ENCODE data around the gene ABCB6. TPM values are rescaled to one million over a fixed set of nuclear protein-coding genes. Genes with fewer than 3 reads are reported as not detected.

Gene ABCB6
- total and polyA plus RNA-seq, 7 donors, result 24.4 to 64.9 (median 42.2) TPM

DNA sequence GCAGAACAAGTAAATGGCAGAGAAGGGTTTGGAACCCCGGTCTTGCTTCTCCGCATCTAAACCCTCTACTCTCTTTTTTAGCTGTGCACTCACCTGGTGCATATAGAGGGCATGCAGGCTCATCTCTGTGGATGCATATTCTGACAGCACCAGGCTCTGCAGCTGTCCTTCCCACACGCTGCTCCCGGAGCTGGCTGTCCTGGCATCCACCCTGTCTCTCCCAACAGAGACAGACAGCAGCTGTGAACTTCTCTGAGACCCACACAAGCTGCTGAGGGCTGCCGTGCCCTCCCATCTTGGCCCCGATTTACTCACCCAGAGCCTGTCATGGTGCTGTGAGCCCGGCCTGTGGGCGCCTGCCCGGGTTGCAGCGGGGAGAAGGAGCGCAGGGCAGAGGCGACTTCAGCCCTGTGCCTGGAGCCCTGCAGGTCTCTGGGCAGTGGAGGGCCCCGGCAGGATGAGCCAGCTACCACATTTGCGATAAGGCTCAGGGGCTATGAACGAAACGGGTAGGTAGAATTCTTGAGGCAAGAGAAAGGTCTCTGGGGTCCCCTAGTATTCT is 3.3 kb upstream of the ABCB6 start:
- Histone ChIP-seq H3K27me3 (ENCODE audit: insufficient read depth in 3 of 3, low read length in 2 of 3) (no peaks in the 10 kb centered on the region), H3K36me3 (ENCODE audit: insufficient read depth in 1 of 2, low read depth in 1 of 2) (peaks cover 8 to 77% of the 10 kb centered on the region in 2 donors), H3K4me1 (peaks cover 15% of the 10 kb centered on the region), H3K9me3 (no peaks in the 10 kb centered on the region), H3K27ac (peak overlapping the region; percentile 23), H3K4me3 (no peak overlapping the region)
- no peak for DNase-seq
- TF ChIP-seq, protein P1, sequence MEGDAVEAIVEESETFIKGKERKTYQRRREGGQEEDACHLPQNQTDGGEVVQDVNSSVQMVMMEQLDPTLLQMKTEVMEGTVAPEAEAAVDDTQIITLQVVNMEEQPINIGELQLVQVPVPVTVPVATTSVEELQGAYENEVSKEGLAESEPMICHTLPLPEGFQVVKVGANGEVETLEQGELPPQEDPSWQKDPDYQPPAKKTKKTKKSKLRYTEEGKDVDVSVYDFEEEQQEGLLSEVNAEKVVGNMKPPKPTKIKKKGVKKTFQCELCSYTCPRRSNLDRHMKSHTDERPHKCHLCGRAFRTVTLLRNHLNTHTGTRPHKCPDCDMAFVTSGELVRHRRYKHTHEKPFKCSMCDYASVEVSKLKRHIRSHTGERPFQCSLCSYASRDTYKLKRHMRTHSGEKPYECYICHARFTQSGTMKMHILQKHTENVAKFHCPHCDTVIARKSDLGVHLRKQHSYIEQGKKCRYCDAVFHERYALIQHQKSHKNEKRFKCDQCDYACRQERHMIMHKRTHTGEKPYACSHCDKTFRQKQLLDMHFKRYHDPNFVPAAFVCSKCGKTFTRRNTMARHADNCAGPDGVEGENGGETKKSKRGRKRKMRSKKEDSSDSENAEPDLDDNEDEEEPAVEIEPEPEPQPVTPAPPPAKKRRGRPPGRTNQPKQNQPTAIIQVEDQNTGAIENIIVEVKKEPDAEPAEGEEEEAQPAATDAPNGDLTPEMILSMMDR (IDR thresholded peaks at IDR 0.05), result no peak
- intact Hi-C loops (cut with DNase I), result no loop called here
- ATAC-seq, result no peak
- 63 to 72% (median 71%) methylated on average over 16 of the region's 16 CpGs for WGBS, 3 donors

DNA sequence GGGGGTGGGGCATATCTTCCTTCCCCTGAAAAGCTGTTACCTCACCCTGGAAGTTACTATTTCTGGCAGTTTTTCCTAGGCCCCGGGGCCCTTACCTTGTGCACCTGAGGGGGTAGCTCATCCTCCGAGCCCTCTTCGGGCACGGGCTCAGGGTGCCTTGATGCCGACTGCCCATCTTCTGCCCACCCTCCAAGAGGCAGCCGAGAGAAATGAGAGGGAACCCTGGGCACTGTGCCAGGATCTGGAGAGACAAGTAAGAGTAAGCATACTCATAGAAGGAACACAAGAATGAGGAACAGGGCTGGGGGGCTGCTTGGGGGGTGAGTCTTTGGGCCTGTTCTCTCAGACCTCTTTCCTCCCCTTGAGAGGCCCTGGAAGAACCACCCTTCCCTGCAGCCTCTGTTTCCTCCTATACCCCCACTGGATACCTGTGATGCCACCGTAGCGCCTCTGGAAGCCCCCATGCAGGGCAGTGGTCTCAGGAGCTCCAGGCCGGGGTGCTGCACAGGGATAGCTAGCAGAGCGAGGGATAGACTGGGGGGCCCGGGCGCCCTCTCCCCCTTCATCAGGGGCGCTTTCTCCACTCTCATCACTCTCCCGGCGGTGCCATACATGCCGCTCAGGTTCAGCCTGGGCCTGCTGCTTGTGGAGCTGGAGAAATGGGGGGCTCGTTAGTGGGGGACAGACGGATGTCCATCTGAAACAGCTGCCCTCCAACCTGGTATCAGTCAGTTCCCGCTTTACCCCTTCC is 2.1 kb upstream of the ABCB6 start:
- Histone ChIP-seq H3K4me1 (peaks cover 23% of the 10 kb centered on the region), H3K4me3 (no peak overlapping the region)
- WGBS, 3 donors, result 87 to 89% (median 89%) methylated on average over 16 to 19 of the region's 19 CpGs

DNA sequence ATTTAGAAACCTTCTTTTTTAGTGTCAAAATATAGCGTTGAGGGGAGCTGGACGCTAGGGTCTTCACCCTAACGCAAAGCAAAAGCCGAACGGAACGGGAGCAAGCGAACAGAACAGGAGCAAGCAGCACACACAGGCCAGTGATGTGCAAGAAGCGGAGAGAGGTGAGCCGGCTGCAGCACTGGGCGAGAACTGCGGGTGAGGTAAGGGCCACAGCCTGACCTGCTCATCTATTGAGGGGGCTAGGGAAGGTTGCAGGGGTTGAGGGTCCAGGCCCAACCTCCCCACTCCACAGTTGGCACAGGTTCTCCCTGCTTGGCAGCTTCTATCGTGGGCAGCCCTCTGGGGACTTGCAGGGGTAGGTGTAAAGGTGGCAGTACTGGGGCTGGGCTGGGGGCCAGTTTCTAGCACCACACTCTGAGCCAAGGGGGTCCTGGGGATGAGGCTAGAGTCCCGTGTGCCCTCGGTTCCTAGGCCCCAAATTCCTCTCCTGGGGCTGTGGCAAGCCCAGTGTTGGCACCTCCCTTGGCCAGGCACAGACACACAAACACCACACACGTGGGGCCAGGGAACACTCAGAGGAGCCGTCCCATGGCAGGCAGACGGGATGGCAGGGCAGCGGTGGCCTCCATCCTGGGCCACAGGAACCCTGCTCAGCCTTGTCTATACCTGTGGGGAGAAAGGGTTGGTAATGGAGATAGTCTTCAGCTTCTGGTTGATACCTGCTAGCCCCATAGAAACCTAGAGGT is 1.2 kb upstream of the ABCB6 start:
- TF ChIP-seq, protein P1 (IDR thresholded peaks at IDR 0.05), result no peak
- ATAC-seq (no peak), DNase-seq (no peak)
- H3K27me3 ChIP-seq (ENCODE audit: insufficient read depth in 3 of 3, low read length in 2 of 3), result no peaks in the 10 kb centered on the region
- H3K4me1 ChIP-seq, result peaks cover 24% of the 10 kb centered on the region
- intact Hi-C loops (cut with DNase I), result loop anchor here in 1 of 2 donors (5.0 kb wide), 1 partner anchor 43 kb away; the partner anchor contains the start of genes CNPPD1 and RETREG2
- WGBS, 3 donors, result 84 to 85% (median 85%) methylated on average over 18 of the region's 18 CpGs
- peak overlapping the region; percentile 92 for H3K27ac ChIP-seq
- H3K4me3 ChIP-seq, result peak overlapping the region; percentile 69
- peaks cover 6 to 76% of the 10 kb centered on the region in 2 donors for H3K36me3 ChIP-seq (ENCODE audit: insufficient read depth in 1 of 2, low read depth in 1 of 2)
- no peaks in the 10 kb centered on the region for H3K9me3 ChIP-seq

More for the DNA sequence above, 2.1 kb upstream of the ABCB6 start:
- Histone ChIP-seq H3K27ac (peak overlapping the region; percentile 36), H3K36me3 (ENCODE audit: insufficient read depth in 1 of 2, low read depth in 1 of 2) (peaks cover 8 to 76% of the 10 kb centered on the region in 2 donors), H3K27me3 (ENCODE audit: insufficient read depth in 3 of 3, low read length in 2 of 3) (no peaks in the 10 kb centered on the region), H3K9me3 (no peaks in the 10 kb centered on the region)
- TF ChIP-seq, protein P1 (IDR thresholded peaks at IDR 0.05), result no peak
- ATAC-seq (no peak), DNase-seq (no peak)
- intact Hi-C loops (cut with DNase I), result no loop called here

DNA sequence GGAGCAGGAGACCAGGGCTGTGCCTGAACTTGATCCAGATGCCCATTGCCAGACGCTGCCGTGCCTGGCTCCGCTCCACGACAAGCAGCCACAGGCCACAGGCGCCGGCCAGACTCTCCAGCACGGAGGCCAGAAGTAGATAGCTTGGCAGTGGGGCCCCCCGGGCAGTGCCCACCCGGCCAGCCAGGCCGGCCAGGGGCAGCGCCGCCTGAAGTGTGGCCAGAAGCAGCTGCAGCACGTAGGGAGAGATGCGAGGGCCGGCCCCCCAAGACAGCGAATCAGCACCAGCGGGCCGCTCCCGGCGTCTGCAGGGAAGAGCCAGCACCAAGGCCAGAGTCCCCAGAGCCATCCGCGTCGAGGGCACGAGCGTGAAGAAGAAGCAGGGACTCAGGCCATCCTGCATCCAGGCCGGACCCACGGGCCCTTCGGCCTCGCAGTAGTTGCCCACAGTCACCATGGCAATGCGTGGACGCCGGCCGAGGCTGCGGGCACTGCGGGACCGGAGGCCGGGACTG is 484 bp downstream of the ABCB6 start:
- Histone ChIP-seq H3K4me1 (peaks cover 24% of the 10 kb centered on the region), H3K36me3 (ENCODE audit: insufficient read depth in 1 of 2, low read depth in 1 of 2) (peaks cover 6 to 76% of the 10 kb centered on the region in 2 donors)
- peak; percentile 65 to 78 (median 73) for ATAC-seq

More for the DNA sequence above, 484 bp downstream of the ABCB6 start:
- H3K9me3 ChIP-seq, result no peaks in the 10 kb centered on the region
- H3K27me3 ChIP-seq (ENCODE audit: insufficient read depth in 3 of 3, low read length in 2 of 3), result no peaks in the 10 kb centered on the region
- TF ChIP-seq, protein P1 (IDR thresholded peaks at IDR 0.05), result no peak
- H3K4me3 ChIP-seq, result peak overlapping the region; percentile 69
- H3K27ac ChIP-seq, result peak overlapping the region; percentile 92
- peak; percentile 75 to 88 for DNase-seq
- 0 to 1% (median 1%) methylated on average over 32 to 37 of the region's 37 CpGs for WGBS, 3 donors
- intact Hi-C loops (cut with DNase I), result loop anchor here in 1 of 2 donors (5.0 kb wide), 1 partner anchor 41 kb away; the partner anchor contains the start of genes CNPPD1 and RETREG2

Measured in psoas muscle (tissue), 8 donors.